ENCODE results near the gene CKAP2.

CKAP2 gene

DNA sequence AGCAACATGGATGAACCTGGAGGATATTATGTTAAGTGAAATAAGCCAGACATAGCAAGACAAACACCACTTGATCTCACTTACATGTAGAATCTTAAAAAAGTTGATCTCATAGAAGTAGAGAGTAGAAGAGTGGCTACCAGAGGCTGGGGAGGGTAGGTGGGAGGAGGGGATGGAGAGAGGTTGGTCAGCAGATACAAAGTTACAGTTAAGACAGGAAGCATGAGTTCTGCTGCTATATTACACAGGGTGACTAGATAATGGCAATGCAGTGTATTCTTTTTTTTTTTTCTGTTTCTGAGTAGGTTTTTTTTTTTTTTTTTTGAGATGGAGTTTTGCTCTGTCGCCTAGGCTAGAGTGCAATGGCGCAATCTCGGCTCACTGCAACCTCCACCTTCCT is 34.1 kb upstream of the CKAP2 start:
- Histone ChIP-seq H3K9me3 (ENCODE audit: severe bottlenecking) (no peaks in the 10 kb centered on the region), H3K4me1 (ENCODE audit: insufficient read depth, poor library complexity, severe bottlenecking) (peaks cover 4% of the 10 kb centered on the region), H3K27ac (ENCODE audit: poor library complexity, severe bottlenecking) (no peak overlapping the region), H3K36me3 (ENCODE audit: low read depth) (peaks cover 80% of the 10 kb centered on the region), H3K27me3 (ENCODE audit: insufficient read depth, poor library complexity, severe bottlenecking) (no peaks in the 10 kb centered on the region), H3K4me3 (ENCODE audit: severe bottlenecking) (no peak overlapping the region)
- ATAC-seq (ENCODE audit: low read depth): no peak
- TF ChIP-seq, protein P1, sequence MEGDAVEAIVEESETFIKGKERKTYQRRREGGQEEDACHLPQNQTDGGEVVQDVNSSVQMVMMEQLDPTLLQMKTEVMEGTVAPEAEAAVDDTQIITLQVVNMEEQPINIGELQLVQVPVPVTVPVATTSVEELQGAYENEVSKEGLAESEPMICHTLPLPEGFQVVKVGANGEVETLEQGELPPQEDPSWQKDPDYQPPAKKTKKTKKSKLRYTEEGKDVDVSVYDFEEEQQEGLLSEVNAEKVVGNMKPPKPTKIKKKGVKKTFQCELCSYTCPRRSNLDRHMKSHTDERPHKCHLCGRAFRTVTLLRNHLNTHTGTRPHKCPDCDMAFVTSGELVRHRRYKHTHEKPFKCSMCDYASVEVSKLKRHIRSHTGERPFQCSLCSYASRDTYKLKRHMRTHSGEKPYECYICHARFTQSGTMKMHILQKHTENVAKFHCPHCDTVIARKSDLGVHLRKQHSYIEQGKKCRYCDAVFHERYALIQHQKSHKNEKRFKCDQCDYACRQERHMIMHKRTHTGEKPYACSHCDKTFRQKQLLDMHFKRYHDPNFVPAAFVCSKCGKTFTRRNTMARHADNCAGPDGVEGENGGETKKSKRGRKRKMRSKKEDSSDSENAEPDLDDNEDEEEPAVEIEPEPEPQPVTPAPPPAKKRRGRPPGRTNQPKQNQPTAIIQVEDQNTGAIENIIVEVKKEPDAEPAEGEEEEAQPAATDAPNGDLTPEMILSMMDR (IDR thresholded peaks at IDR 0.05; ENCODE audit: poor library complexity, severe bottlenecking): no peak
- DNase-seq (ENCODE audit: low spot score): no peak

DNA sequence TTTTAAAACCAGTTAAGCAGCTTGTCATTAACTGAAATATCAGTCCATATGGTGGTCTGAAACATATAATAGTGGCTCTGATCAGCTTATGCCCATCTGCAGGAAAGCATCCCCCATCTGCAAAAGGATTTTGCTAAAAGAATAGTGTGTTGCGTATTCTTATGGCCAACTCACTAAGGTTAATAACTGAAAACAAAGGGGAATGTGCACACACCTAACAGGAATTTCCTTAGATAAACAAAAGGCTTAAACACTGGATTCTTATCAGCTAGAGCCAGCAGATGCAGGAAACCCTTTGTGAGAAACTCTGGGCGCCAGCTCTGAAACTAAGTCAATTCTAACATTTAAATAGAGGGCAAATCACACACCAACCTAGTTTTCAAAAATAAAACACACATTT is 27.0 kb upstream of the CKAP2 start:
- peaks cover 87% of the 10 kb centered on the region for H3K36me3 ChIP-seq (ENCODE audit: low read depth)
- H3K4me1 ChIP-seq (ENCODE audit: insufficient read depth, poor library complexity, severe bottlenecking): peaks cover 15% of the 10 kb centered on the region
- DNase-seq (ENCODE audit: low spot score): no peak
- TF ChIP-seq, protein P1 (IDR thresholded peaks at IDR 0.05; ENCODE audit: poor library complexity, severe bottlenecking): no peak
- peak; percentile 98 for ATAC-seq (ENCODE audit: low read depth)
- H3K27ac ChIP-seq (ENCODE audit: poor library complexity, severe bottlenecking): peak overlapping the region; percentile 56
- H3K4me3 ChIP-seq (ENCODE audit: severe bottlenecking): no peak overlapping the region
- no peaks in the 10 kb centered on the region for H3K27me3 ChIP-seq (ENCODE audit: insufficient read depth, poor library complexity, severe bottlenecking)
- H3K9me3 ChIP-seq (ENCODE audit: severe bottlenecking): no peaks in the 10 kb centered on the region

DNA sequence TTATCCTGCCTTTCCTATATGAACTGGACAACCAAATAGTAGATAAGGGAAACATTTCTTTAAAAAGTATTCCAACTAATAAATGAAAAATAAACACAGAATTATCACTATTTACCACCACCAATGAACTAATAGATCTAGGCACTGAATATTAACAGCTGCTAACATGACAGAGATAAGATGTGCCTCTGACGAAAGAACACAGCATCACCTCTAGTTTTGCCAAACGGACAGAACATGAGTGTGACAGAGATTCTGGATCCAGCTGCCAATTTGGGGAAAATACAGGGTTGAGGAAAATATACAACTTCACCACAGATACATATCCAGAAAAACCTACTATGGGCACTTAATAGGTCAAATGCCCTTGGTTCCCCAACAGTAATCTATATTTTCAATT is 22.8 kb upstream of the CKAP2 start:
- H3K36me3 ChIP-seq (ENCODE audit: low read depth): peaks cover 88% of the 10 kb centered on the region
- no peak overlapping the region for H3K27ac ChIP-seq (ENCODE audit: poor library complexity, severe bottlenecking)
- no peaks in the 10 kb centered on the region for H3K27me3 ChIP-seq (ENCODE audit: insufficient read depth, poor library complexity, severe bottlenecking)
- DNase-seq (ENCODE audit: low spot score): no peak
- no peaks in the 10 kb centered on the region for H3K9me3 ChIP-seq (ENCODE audit: severe bottlenecking)
- TF ChIP-seq, protein P1 (IDR thresholded peaks at IDR 0.05; ENCODE audit: poor library complexity, severe bottlenecking): no peak
- ATAC-seq (ENCODE audit: low read depth): no peak
- no peak overlapping the region for H3K4me3 ChIP-seq (ENCODE audit: severe bottlenecking)
- H3K4me1 ChIP-seq (ENCODE audit: insufficient read depth, poor library complexity, severe bottlenecking): peaks cover 22% of the 10 kb centered on the region

DNA sequence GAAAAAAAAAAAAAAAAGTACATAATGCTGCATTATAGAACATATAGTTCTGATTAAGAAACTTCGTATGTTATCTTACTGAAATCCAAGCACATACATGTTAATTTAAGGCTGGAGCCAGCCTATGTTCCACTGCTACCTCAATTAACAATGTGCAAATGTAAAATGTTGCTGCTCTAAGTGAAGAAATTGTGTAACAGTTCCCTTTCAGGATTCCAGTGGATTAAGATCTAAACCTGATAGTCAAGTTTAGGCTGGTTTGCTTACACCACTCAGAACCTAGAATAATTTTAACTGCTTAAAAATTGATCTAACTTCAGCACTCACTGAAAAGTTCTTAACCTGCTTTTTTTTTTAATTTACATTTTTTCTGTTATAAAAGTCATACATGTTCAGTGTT is 9.0 kb upstream of the CKAP2 start:
- H3K4me3 ChIP-seq (ENCODE audit: severe bottlenecking): no peak overlapping the region
- peaks cover 31% of the 10 kb centered on the region for H3K4me1 ChIP-seq (ENCODE audit: insufficient read depth, poor library complexity, severe bottlenecking)
- DNase-seq (ENCODE audit: low spot score) (no peak), ATAC-seq (ENCODE audit: low read depth) (no peak)
- TF ChIP-seq, protein P1 (IDR thresholded peaks at IDR 0.05; ENCODE audit: poor library complexity, severe bottlenecking): no peak
- peak overlapping the region; percentile 26 for H3K27ac ChIP-seq (ENCODE audit: poor library complexity, severe bottlenecking)
- H3K9me3 ChIP-seq (ENCODE audit: severe bottlenecking): no peaks in the 10 kb centered on the region
- H3K27me3 ChIP-seq (ENCODE audit: insufficient read depth, poor library complexity, severe bottlenecking): no peaks in the 10 kb centered on the region
- peaks cover 47% of the 10 kb centered on the region for H3K36me3 ChIP-seq (ENCODE audit: low read depth)

DNA sequence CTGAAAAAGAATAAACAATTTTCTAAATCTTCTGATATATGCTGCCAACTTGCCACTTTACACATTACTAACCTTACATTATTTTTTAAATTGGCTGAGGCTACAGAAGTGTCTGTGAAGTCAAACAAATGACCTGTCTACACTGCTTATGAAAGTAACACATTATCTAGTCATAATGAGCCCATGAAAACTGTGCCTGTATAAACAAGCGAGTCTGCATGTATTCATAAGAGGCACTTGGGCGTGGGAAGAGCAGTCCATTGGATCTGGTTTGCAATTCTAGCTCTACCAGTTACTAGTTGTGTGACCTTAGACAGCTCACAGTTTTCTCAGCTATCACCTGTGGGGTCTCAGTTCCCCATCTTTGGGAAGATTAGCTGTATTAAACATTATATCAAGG is 7.9 kb upstream of the CKAP2 start:
- Histone ChIP-seq H3K4me3 (ENCODE audit: severe bottlenecking) (no peak overlapping the region), H3K27ac (ENCODE audit: poor library complexity, severe bottlenecking) (peak overlapping the region; percentile 26), H3K9me3 (ENCODE audit: severe bottlenecking) (no peaks in the 10 kb centered on the region), H3K4me1 (ENCODE audit: insufficient read depth, poor library complexity, severe bottlenecking) (peaks cover 31% of the 10 kb centered on the region), H3K27me3 (ENCODE audit: insufficient read depth, poor library complexity, severe bottlenecking) (no peaks in the 10 kb centered on the region), H3K36me3 (ENCODE audit: low read depth) (peaks cover 38% of the 10 kb centered on the region)
- ATAC-seq (ENCODE audit: low read depth) (no peak), DNase-seq (ENCODE audit: low spot score) (no peak)
- TF ChIP-seq, protein P1 (IDR thresholded peaks at IDR 0.05; ENCODE audit: poor library complexity, severe bottlenecking): no peak

Measured in RWPE2 (cell line).